LNCAP (cell line): ENCODE results near the gene HPCAL1.

Experiments used
- CTCF ChIP-seq: fragments of 450-650 bp; IDR thresholded peaks from 2 replicates; pipeline ENCODE4 v1.5.1; 2017; ENCODE audit warnings: mild to moderate bottlenecking

The HPCAL1 gene

GRCh38 chr2:10400978-10401951, 98.6 kb downstream of the HPCAL1 start:
- no peak for TF ChIP-seq CTCF

GRCh38 chr2:10402062-10402585, 99.4 kb downstream of the HPCAL1 start:
- no peak for TF ChIP-seq CTCF

GRCh38 chr2:10402653-10403215, 100.0 kb downstream of the HPCAL1 start:
- TF ChIP-seq CTCF = no peak

- no peak for TF ChIP-seq CTCF
Measured at GRCh38 chr2:10404324-10405143, 101.8 kb downstream of the HPCAL1 start.

GRCh38 chr2:10405448-10405847, 102.7 kb downstream of the HPCAL1 start:
- no peak for TF ChIP-seq CTCF

GRCh38 chr2:10406016-10406415, 103.3 kb downstream of the HPCAL1 start:
- no peak for TF ChIP-seq CTCF

GRCh38 chr2:10406491-10407188, 103.9 kb downstream of the HPCAL1 start:
- TF ChIP-seq CTCF = no peak
